Choroid plexus epithelial cell (primary cell): ENCODE data around the gene RRAGB.
"Not testable (repeated sequence)": the region's sequence is repeated elsewhere in the genome, so short reads cannot be mapped to it uniquely, and the experiment has no call there.

Source experiments
- DNase-seq: peaks from one replicate; pipeline ENCODE4 v3.0.0-alpha.2; 2010; ENCODE audit warnings: low read depth
- H3K4me3 ChIP-seq: 2 replicates; pipeline ENCODE4 v1.5.1; 2011; ENCODE audit warnings: low read depth, mild to moderate bottlenecking, control low read depth, low read length, moderate library complexity
- TF ChIP-seq, protein P1 (sequence below): conservative IDR thresholded peaks from 2 replicates; pipeline ENCODE4 v1.5.1; 2011; ENCODE audit warnings: low read depth, mild to moderate bottlenecking, control low read depth, inconsistent platforms, low read length, moderate library complexity

RRAGB gene

GRCh38 chrX:55738969-55739368, 21.4 kb downstream of the RRAGB start:
- no peak for DNase-seq
- TF ChIP-seq, protein P1, sequence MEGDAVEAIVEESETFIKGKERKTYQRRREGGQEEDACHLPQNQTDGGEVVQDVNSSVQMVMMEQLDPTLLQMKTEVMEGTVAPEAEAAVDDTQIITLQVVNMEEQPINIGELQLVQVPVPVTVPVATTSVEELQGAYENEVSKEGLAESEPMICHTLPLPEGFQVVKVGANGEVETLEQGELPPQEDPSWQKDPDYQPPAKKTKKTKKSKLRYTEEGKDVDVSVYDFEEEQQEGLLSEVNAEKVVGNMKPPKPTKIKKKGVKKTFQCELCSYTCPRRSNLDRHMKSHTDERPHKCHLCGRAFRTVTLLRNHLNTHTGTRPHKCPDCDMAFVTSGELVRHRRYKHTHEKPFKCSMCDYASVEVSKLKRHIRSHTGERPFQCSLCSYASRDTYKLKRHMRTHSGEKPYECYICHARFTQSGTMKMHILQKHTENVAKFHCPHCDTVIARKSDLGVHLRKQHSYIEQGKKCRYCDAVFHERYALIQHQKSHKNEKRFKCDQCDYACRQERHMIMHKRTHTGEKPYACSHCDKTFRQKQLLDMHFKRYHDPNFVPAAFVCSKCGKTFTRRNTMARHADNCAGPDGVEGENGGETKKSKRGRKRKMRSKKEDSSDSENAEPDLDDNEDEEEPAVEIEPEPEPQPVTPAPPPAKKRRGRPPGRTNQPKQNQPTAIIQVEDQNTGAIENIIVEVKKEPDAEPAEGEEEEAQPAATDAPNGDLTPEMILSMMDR, result no peak
- H3K4me3 ChIP-seq, result no peak overlapping the region

DNA sequence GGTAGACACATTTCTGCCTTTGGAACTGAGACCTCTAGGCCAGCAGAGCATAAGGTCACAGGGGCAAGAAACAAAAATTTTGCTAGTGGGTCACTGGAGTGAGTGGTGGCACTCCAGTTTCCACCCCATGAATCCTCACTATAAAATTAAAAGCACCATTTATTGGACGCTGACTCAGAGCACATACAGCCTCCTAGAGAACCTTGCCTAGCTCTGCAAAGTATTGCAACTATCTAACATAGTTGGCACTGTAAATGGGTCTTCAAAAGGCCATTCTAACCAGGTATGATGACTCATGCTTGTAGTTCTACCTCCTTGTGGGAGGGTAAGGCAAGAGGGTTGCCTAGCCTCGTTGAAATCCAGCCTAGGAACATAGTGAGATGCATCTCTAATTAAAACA, 25.1 kb downstream of the RRAGB start:
- no peak for DNase-seq
- no peak overlapping the region for H3K4me3 ChIP-seq
- TF ChIP-seq, protein P1, result no peak

- not testable (repeated sequence) for H3K4me3 ChIP-seq, DNase-seq
Measured at GRCh38 chrX:55748463-55748862, 30.9 kb downstream of the RRAGB start.

GRCh38 chrX:55750256-55750655, 32.7 kb downstream of the RRAGB start:
- TF ChIP-seq, protein P1, result no peak
- no peak overlapping the region for H3K4me3 ChIP-seq
- DNase-seq, result no peak

GRCh38 chrX:55754861-55755294, 37.3 kb downstream of the RRAGB start:
- TF ChIP-seq, protein P1, result no peak
- DNase-seq, result no peak
- no peak overlapping the region for H3K4me3 ChIP-seq

DNA sequence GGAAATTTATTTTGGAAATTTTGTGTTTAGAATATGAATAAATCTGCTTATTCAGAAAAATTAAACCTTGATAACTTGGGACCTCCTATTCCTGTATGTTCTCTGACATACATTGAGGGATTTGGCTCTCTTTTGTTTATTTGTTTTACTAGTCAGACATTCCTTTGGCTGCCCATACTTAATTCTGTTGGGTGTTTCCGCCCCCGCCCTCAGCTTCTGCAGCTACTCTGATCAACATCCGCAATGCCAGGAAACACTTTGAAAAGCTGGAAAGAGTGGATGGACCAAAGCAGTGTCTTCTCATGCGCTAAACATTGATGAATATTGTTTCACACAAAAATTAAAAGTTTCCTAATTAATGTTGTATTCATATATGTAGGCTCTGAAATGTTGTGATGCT, 40.5 kb downstream of the RRAGB start:
- TF ChIP-seq, protein P1, result no peak
- DNase-seq, result peak; percentile 69
- no peak overlapping the region for H3K4me3 ChIP-seq

GRCh38 chrX:55759478-55759877, 41.9 kb downstream of the RRAGB start:
- no peak overlapping the region for H3K4me3 ChIP-seq
- no peak for DNase-seq
- TF ChIP-seq, protein P1, result no peak

DNA sequence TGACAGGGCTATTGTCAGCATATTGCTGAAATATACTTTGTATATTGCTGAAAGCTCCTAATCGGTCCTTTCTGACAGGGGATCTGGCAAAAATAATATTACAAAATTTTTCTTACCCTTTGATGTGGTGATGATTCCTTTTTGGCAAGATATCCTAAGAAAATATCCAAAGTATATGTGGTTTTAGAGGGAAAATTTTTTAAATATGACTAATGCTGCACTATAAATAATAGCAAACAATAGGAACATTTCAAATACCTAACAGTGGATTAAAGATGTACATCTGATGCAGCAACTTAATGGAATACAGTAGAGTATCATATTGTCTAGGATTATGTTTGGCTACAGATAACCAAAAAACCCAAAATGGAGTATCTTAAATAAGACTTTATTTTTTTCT, 49.6 kb downstream of the RRAGB start:
- no peak overlapping the region for H3K4me3 ChIP-seq
- TF ChIP-seq, protein P1, result no peak
- DNase-seq, result peak; percentile 43

GRCh38 chrX:55774419-55774818, 56.9 kb downstream of the RRAGB start:
- not testable (repeated sequence) for DNase-seq, H3K4me3 ChIP-seq
